HCT116 (cell line): ENCODE results near the gene KCNB1. TPM values are rescaled to one million over a fixed set of nuclear protein-coding genes. Genes with fewer than 3 reads are reported as not detected.

Experiments
- ATAC-seq: fragments of 200-7000 bp; cut with Tn5 transposase; 2 replicates; pipeline ENCODE4 v1.9.1; 2020; ENCODE audit warnings: mild to moderate bottlenecking, moderate library complexity
- BruUV-seq: library from RNA; stranded (reverse); fragments of 400-500 nt; replicated peaks from 2 replicates; lab custom pipeline; 2021; lab: Mats Ljungman, UMichigan
- CTCF ChIA-PET: fragments of 300-600 bp; sonication (Branson Sonifier 250); formaldehyde crosslinking; loops from one replicate; lab custom pipeline; 2021; ENCODE audit warnings: antibody characterized with exemption; lab: Charles Lee
- POLR2A ChIA-PET: fragments of 300-600, 350-600 bp; sonication (Branson Sonifier 250); formaldehyde crosslinking; loops from one replicate; lab custom pipeline; 2021; ENCODE audit warnings: antibody characterized with exemption; lab: Charles Lee
- RAD21 ChIA-PET, 2 experiments: fragments of 300-600 bp; sonication (Branson Sonifier 250); formaldehyde crosslinking; loops; one replicate each; lab custom pipeline; 2023; ENCODE audit warnings: low total read pairs in 2 of 2; ENCODE audit not compliant: uncharacterized antibody in 2 of 2, unreplicated experiment in 2 of 2, low non-redundant PET in 1 of 2; lab: Charles Lee
- DNase-seq: peaks from one replicate; pipeline ENCODE4 v3.0.0-alpha.2; 2010; ENCODE audit warnings: low read depth, low spot score
- H2AFZ ChIP-seq: fragments of 200-600 bp; shearing (Covaris generic), sonication (generic); 2 replicates; pipeline ENCODE4 v1.6.1; 2017; ENCODE audit warnings: low read depth, mixed run types, mixed read lengths, antibody characterized with exemption, low read length; ENCODE audit not compliant: poor library complexity, severe bottlenecking
- H3K27ac ChIP-seq: 2 replicates; pipeline ENCODE4 v1.5.1; 2012; ENCODE audit warnings: low read depth, low read length
- H3K27me3 ChIP-seq: fragments of 200-600 bp; sonication (generic); 2 replicates; pipeline ENCODE4 v1.6.1; 2016; ENCODE audit warnings: mixed run types, low read length, mixed read lengths; ENCODE audit not compliant: insufficient read depth
- H3K36me3 ChIP-seq, 2 experiments: fragments of 200-500 bp in 1 of 2; fragments of 200-600 bp in 1 of 2; sonication (Bioruptor generic) in 1 of 2; sonication (generic) in 1 of 2; 2 replicates each; pipeline versions ENCODE4 v1.5.1 to v1.6.1; 2014 to 2016; ENCODE audit warnings: low read length in 2 of 2, inconsistent platforms in 1 of 2, mixed read lengths in 1 of 2, mixed run types in 1 of 2; ENCODE audit not compliant: insufficient read depth in 2 of 2, control insufficient read depth in 1 of 2
- H3K4me1 ChIP-seq, 2 experiments: fragments of 200-600 bp in 1 of 2; sonication (generic) in 1 of 2; 2 replicates each; pipeline versions ENCODE4 v1.5.1 to v1.6.1; 2012 to 2017; ENCODE audit warnings: low read length in 2 of 2, inconsistent platforms in 1 of 2, mild to moderate bottlenecking in 1 of 2, mixed read lengths in 1 of 2, mixed run types in 1 of 2, moderate library complexity in 1 of 2; ENCODE audit not compliant: insufficient read depth in 2 of 2, control insufficient read depth in 1 of 2
- H3K4me2 ChIP-seq: fragments of 200-600 bp; sonication (generic); 2 replicates; pipeline ENCODE4 v1.6.1; 2017; ENCODE audit warnings: mixed run types, low read length, mixed read lengths
- H3K4me3 ChIP-seq, 2 experiments: fragments of 200-600 bp in 1 of 2; sonication (generic) in 1 of 2; replicated peaks in 1 of 2; 2 replicates each; pipeline ENCODE4 v1.5.1; 2011 to 2016; ENCODE audit warnings: low read length in 2 of 2, control low read depth in 1 of 2, low read depth in 1 of 2, mild to moderate bottlenecking in 1 of 2, mixed read lengths in 1 of 2, mixed run types in 1 of 2
- H3K79me2 ChIP-seq: fragments of 200-600 bp; sonication (generic); 2 replicates; pipeline ENCODE4 v1.6.1; 2017; ENCODE audit warnings: mild to moderate bottlenecking, mixed run types, low read length, moderate library complexity, mixed read lengths; ENCODE audit not compliant: insufficient read depth
- H3K9ac ChIP-seq: fragments of 200-600 bp; sonication (generic); 2 replicates; pipeline ENCODE4 v1.6.1; 2016; ENCODE audit warnings: low read length, mixed read lengths
- H3K9me2 ChIP-seq: fragments of 200-600 bp; sonication (generic), shearing (Covaris generic); 2 replicates; pipeline ENCODE4 v1.6.1; 2017; ENCODE audit warnings: mixed run types, mild to moderate bottlenecking, moderate library complexity; ENCODE audit not compliant: insufficient read depth
- H3K9me3 ChIP-seq, 2 experiments: fragments of 200-500 bp in 1 of 2; fragments of 200-600 bp in 1 of 2; sonication (Bioruptor generic) in 1 of 2; sonication (generic) in 1 of 2; 2 replicates each; pipeline ENCODE4 v1.6.1; 2014 to 2017; ENCODE audit warnings: low read length in 2 of 2, mixed read lengths in 2 of 2, inconsistent platforms in 1 of 2, low read depth in 1 of 2, mild to moderate bottlenecking in 1 of 2, mixed run types in 1 of 2, moderate library complexity in 1 of 2; ENCODE audit not compliant: control insufficient read depth in 1 of 2, insufficient read depth in 1 of 2
- H4K20me1 ChIP-seq: fragments of 200-600 bp; sonication (generic), shearing (Covaris generic); 2 replicates; pipeline ENCODE4 v1.6.1; 2017; ENCODE audit warnings: mixed run types, mild to moderate bottlenecking, moderate library complexity; ENCODE audit not compliant: insufficient read depth
- CBX3 ChIP-seq: IDR thresholded peaks from 2 replicates; pipeline ENCODE4 v1.6.1; 2012; ENCODE audit warnings: low read depth
- CEBPB ChIP-seq: IDR thresholded peaks from 2 replicates; pipeline ENCODE4 v1.6.1; 2012; ENCODE audit warnings: low read depth
- EGR1 ChIP-seq: IDR thresholded peaks from 2 replicates; pipeline ENCODE4 v1.6.1; 2012; ENCODE audit warnings: low read depth
- ELF1 ChIP-seq: IDR thresholded peaks from 2 replicates; pipeline ENCODE4 v1.6.1; 2012; ENCODE audit warnings: low read depth, borderline replicate concordance
- EZH2phosphoT487 ChIP-seq: fragments of 200-600 bp; IDR thresholded peaks from 2 replicates; pipeline ENCODE4 v1.6.1; 2018; ENCODE audit warnings: antibody characterized with exemption, borderline replicate concordance
- FOSL1 ChIP-seq: IDR thresholded peaks from 2 replicates; pipeline ENCODE4 v1.6.1; 2012; ENCODE audit warnings: low read depth
- POLR2A ChIP-seq: IDR thresholded peaks from 2 replicates; pipeline ENCODE4 v1.7.0; 2011; ENCODE audit warnings: borderline replicate concordance; ENCODE audit not compliant: insufficient read depth, insufficient read length; ENCODE audit errors: extremely low read depth
- POLR2AphosphoS5 ChIP-seq: IDR thresholded peaks from 2 replicates; pipeline ENCODE4 v1.6.1; 2011; ENCODE audit warnings: mild to moderate bottlenecking, low read depth, low read length, moderate library complexity
- RAD21 ChIP-seq: IDR thresholded peaks from 2 replicates; pipeline ENCODE4 v1.6.1; 2012; ENCODE audit warnings: low read depth, mild to moderate bottlenecking
- SIN3A ChIP-seq: IDR thresholded peaks from 2 replicates; pipeline ENCODE4 v1.6.1; 2012; ENCODE audit warnings: low read depth
- SP1 ChIP-seq: IDR thresholded peaks from 2 replicates; pipeline ENCODE4 v1.6.1; 2012; ENCODE audit warnings: low read depth
- SRF ChIP-seq: IDR thresholded peaks from 2 replicates; pipeline ENCODE4 v1.6.1; 2012; ENCODE audit warnings: low read depth
- TCF7L2 ChIP-seq: IDR thresholded peaks from 2 replicates; pipeline ENCODE4 v1.7.0; 2011; ENCODE audit warnings: borderline replicate concordance, inconsistent platforms; ENCODE audit not compliant: insufficient read depth, insufficient read length; ENCODE audit errors: extremely low read depth
- YY1 ChIP-seq: IDR thresholded peaks from 2 replicates; pipeline ENCODE4 v1.6.1; 2011; ENCODE audit warnings: low read length, low read depth, moderate library complexity, mild to moderate bottlenecking; ENCODE audit not compliant: insufficient replicate concordance; ENCODE audit errors: extremely low read depth
- ZFX ChIP-seq: fragments of 450-650 bp; IDR thresholded peaks from 2 replicates; pipeline ENCODE4 v1.6.1; 2017
- intact Hi-C: fragments of 100-400 bp; cut with micrococcal nuclease; formaldehyde crosslinking; loops from 2 replicates; pipeline ENCODE4 v1.10.0; 2022
- total RNA-seq: library from RNA; stranded (reverse); gene quantifications from one replicate; pipeline ENCODE4 v1.2.1, GENCODE V29; 2021; ENCODE audit not compliant: unreplicated experiment
- TF ChIP-seq, protein P1 (sequence below), 3 experiments: fragments of 200-600 bp in 1 of 3; sonication (generic) in 1 of 3; IDR thresholded peaks in 2 of 3; conservative IDR thresholded peaks in 1 of 3; 2 replicates each; pipeline ENCODE4 v1.5.1; 2012 to 2017; ENCODE audit warnings: low read depth in 2 of 3, low read length in 2 of 3, antibody characterized with exemption in 1 of 3, borderline replicate concordance in 1 of 3, control low read depth in 1 of 3, mild to moderate bottlenecking in 1 of 3, mixed read lengths in 1 of 3, mixed run types in 1 of 3, moderate library complexity in 1 of 3; ENCODE audit not compliant: insufficient read depth in 1 of 3
- TF ChIP-seq, protein P2 (sequence below): IDR thresholded peaks from 2 replicates; pipeline ENCODE4 v1.6.1; 2012
- TF ChIP-seq, protein P3 (sequence below): IDR thresholded peaks from 2 replicates; pipeline ENCODE4 v1.6.1; 2012

The KCNB1 gene
- total RNA-seq, 1 experiment from 2014 or later = 0.79 TPM

DNA sequence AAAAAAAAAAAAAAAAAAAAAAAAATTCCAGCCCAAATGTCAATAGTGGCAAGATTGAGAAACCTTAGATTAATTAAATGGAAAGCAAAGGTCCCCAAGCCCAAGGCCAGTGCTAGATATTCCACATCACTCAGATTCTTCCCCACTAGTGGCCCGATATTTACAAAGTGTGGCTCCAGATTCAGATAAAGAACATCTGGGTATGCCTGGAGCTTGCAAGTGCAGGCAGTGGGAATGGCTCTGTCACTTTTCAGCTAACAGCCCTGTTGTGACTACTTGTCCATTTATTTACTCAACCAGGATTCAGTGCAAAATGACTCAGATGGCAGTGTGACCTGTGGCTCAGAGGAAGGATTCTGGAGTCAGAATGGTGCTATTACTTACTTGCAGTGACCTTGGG lies 8.2 kb upstream of the KCNB1 start:
- intact Hi-C loops = no loop called here
- no peaks in the 10 kb centered on the region for H3K79me2 ChIP-seq
- BruUV-seq = no TSS peak
- no peaks in the 10 kb centered on the region for H4K20me1 ChIP-seq
- H3K27ac ChIP-seq = no peak overlapping the region
- ChIA-PET POLR2A (no interaction called here), RAD21 (no interaction called here), CTCF (no interaction called here)
- no peaks in the 10 kb centered on the region for H3K36me3 ChIP-seq
- H2AFZ ChIP-seq = no peak overlapping the region
- TF ChIP-seq SIN3A (no peak), SP1 (no peak), POLR2AphosphoS5 (no peak), CBX3 (no peak), ZFX (no peak), SRF (no peak), TCF7L2 (no peak), YY1 (no peak), EGR1 (no peak), RAD21 (no peak), POLR2A (no peak), ELF1 (no peak), FOSL1 (no peak), EZH2phosphoT487 (no peak), CEBPB (no peak)
- TF ChIP-seq, protein P1, sequence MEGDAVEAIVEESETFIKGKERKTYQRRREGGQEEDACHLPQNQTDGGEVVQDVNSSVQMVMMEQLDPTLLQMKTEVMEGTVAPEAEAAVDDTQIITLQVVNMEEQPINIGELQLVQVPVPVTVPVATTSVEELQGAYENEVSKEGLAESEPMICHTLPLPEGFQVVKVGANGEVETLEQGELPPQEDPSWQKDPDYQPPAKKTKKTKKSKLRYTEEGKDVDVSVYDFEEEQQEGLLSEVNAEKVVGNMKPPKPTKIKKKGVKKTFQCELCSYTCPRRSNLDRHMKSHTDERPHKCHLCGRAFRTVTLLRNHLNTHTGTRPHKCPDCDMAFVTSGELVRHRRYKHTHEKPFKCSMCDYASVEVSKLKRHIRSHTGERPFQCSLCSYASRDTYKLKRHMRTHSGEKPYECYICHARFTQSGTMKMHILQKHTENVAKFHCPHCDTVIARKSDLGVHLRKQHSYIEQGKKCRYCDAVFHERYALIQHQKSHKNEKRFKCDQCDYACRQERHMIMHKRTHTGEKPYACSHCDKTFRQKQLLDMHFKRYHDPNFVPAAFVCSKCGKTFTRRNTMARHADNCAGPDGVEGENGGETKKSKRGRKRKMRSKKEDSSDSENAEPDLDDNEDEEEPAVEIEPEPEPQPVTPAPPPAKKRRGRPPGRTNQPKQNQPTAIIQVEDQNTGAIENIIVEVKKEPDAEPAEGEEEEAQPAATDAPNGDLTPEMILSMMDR (IDR thresholded peaks at IDR 0.05 in 2 of 3, conservative IDR thresholded peaks at IDR 0.05 in 1 of 3; ENCODE audit: borderline replicate concordance in 1 of 3, insufficient read depth in 1 of 3, low read depth in 2 of 3, low read length in 2 of 3) = no peak
- TF ChIP-seq, protein P2, sequence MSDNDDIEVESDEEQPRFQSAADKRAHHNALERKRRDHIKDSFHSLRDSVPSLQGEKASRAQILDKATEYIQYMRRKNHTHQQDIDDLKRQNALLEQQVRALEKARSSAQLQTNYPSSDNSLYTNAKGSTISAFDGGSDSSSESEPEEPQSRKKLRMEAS = no peak
- TF ChIP-seq, protein P3, sequence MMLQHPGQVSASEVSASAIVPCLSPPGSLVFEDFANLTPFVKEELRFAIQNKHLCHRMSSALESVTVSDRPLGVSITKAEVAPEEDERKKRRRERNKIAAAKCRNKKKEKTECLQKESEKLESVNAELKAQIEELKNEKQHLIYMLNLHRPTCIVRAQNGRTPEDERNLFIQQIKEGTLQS = no peak
- H3K9ac ChIP-seq = no peak overlapping the region
- peaks cover 28% of the 10 kb centered on the region; the same call in 1 of the 2 replicates for H3K27me3 ChIP-seq
- H3K4me3 ChIP-seq = no peak overlapping the region
- H3K9me2 ChIP-seq = no peaks in the 10 kb centered on the region
- DNase-seq = no peak
- H3K4me2 ChIP-seq = no peak overlapping the region
- H3K9me3 ChIP-seq = no peaks in the 10 kb centered on the region
- no peaks in the 10 kb centered on the region for H3K4me1 ChIP-seq
- no peak for ATAC-seq
